Prostate gland (tissue), 2 donors: ENCODE data around the gene CRYBA2. TPM values are rescaled to one million over a fixed set of nuclear protein-coding genes. Genes with fewer than 3 reads are reported as not detected.

Source experiments
- DNase-seq: peaks from one replicate; pipeline ENCODE4 v3.0.0-alpha.2; 2019; ENCODE audit warnings: low spot score
- H3K27ac ChIP-seq, 2 donors: fragments of 200-600 bp; sonication (generic); 2 replicates each; pipeline ENCODE4 v1.5.1; 2017 to 2019
- H3K27me3 ChIP-seq: fragments of 200-600 bp; sonication (generic); replicated peaks from 2 replicates; pipeline ENCODE4 v1.5.1; 2019; ENCODE audit not compliant: insufficient read depth
- H3K36me3 ChIP-seq, 2 donors: fragments of 200-600 bp; sonication (generic); 1 replicate in 1 of 2; 2 replicates in 1 of 2; pipeline versions ENCODE4 v1.5.1 to v1.8.1; 2017 to 2019
- H3K4me1 ChIP-seq: fragments of 200-600 bp; sonication (generic); replicated peaks from 2 replicates; pipeline ENCODE4 v1.5.1; 2019
- H3K4me3 ChIP-seq, 2 donors: fragments of 200-600 bp; sonication (generic); 2 replicates each; pipeline ENCODE4 v1.5.1; 2017 to 2019
- H3K9me3 ChIP-seq: fragments of 200-600 bp; sonication (generic); 2 replicates; pipeline ENCODE4 v1.5.1; 2017
- POLR2A ChIP-seq: fragments of 450-650 bp; IDR thresholded peaks from one replicate; pipeline ENCODE4 v1.6.1; 2016; ENCODE audit warnings: antibody characterized with exemption, mild to moderate bottlenecking
- POLR2AphosphoS5 ChIP-seq: sonication (generic); formaldehyde crosslinking; IDR thresholded peaks from one replicate; pipeline ENCODE4 v1.6.1; 2017; ENCODE audit warnings: antibody characterized with exemption
- WGBS: methylation state at CpG from one replicate; pipeline ENCODE4 v1.1.5; 2018; 5-methylcytosine and 5-hydroxymethylcytosine counted together
- intact Hi-C: fragments of 100-400 bp; cut with DNase I; formaldehyde crosslinking; loops from one replicate; pipeline ENCODE4 v1.14.2; 2022
- total RNA-seq, 2 donors: library from RNA; depleted of rRNA; stranded (reverse); fragments of >200 nt; gene quantifications; one replicate each; pipeline ENCODE4 v1.1.0, GENCODE V29; 2016
- TF ChIP-seq, protein P1 (sequence below), 4 experiments: fragments of 200-600 bp in 2 of 4; fragments of 450-650 bp in 2 of 4; sonication (generic) in 2 of 4; IDR thresholded peaks; 1 replicate in 3 of 4; 2 replicates in 1 of 4; pipeline ENCODE4 v1.5.1; 2016 to 2019; ENCODE audit warnings: antibody characterized with exemption in 4 of 4, mild to moderate bottlenecking in 2 of 4, moderate library complexity in 2 of 4

The CRYBA2 gene
- total RNA-seq, 2 donors from 2014 or later: 3.0 TPM; not detected in 1

DNA sequence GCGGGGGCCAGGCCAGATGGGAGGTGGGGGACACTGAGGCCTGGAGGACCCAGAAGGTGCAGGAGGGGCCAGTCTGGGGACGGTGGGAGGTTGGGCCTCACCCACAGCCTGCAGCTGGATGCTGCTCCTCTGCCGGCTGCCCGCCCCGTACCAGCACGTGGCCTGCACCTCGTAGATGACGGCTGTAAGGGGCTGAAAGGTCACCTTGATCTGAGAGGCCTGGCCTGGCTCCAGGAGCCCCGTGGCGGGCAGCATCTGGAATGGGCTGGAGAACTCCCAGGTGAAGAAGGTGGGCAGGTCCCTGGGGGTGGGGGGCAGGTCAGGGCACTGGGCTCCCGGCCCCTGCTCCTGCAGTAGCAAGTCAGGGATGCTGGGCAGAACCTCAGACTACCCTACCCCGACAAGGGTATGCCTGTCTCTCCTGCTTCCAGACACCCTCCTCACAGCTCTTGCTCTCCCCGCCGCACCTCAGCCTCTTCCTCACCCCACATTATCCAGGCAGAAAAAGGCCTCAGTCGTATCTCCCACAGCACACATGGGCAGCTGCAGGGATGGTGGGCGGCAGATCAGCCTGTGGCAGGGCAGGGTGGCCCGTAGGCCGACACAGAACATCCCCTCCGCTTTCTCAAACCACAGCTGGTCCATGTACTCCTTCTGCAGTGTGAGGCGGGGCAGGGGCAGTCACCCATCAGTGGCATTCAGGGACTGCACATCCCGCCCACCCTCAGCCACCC, 38.0 kb upstream of the CRYBA2 start:
- no peak for DNase-seq
- Histone ChIP-seq H3K4me1 (no peaks in the 10 kb centered on the region), H3K4me3 (no peak overlapping the region), H3K27ac (no peak overlapping the region), H3K9me3 (no peaks in the 10 kb centered on the region), H3K36me3 (no peaks in the 10 kb centered on the region), H3K27me3 (no peaks in the 10 kb centered on the region)
- TF ChIP-seq POLR2AphosphoS5 (no peak), POLR2A (no peak)
- TF ChIP-seq, protein P1, sequence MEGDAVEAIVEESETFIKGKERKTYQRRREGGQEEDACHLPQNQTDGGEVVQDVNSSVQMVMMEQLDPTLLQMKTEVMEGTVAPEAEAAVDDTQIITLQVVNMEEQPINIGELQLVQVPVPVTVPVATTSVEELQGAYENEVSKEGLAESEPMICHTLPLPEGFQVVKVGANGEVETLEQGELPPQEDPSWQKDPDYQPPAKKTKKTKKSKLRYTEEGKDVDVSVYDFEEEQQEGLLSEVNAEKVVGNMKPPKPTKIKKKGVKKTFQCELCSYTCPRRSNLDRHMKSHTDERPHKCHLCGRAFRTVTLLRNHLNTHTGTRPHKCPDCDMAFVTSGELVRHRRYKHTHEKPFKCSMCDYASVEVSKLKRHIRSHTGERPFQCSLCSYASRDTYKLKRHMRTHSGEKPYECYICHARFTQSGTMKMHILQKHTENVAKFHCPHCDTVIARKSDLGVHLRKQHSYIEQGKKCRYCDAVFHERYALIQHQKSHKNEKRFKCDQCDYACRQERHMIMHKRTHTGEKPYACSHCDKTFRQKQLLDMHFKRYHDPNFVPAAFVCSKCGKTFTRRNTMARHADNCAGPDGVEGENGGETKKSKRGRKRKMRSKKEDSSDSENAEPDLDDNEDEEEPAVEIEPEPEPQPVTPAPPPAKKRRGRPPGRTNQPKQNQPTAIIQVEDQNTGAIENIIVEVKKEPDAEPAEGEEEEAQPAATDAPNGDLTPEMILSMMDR (IDR thresholded peaks at IDR 0.05): no peak
- WGBS: 73% methylated on average over 20 of the region's 21 CpGs
- intact Hi-C loops: no loop called here

DNA sequence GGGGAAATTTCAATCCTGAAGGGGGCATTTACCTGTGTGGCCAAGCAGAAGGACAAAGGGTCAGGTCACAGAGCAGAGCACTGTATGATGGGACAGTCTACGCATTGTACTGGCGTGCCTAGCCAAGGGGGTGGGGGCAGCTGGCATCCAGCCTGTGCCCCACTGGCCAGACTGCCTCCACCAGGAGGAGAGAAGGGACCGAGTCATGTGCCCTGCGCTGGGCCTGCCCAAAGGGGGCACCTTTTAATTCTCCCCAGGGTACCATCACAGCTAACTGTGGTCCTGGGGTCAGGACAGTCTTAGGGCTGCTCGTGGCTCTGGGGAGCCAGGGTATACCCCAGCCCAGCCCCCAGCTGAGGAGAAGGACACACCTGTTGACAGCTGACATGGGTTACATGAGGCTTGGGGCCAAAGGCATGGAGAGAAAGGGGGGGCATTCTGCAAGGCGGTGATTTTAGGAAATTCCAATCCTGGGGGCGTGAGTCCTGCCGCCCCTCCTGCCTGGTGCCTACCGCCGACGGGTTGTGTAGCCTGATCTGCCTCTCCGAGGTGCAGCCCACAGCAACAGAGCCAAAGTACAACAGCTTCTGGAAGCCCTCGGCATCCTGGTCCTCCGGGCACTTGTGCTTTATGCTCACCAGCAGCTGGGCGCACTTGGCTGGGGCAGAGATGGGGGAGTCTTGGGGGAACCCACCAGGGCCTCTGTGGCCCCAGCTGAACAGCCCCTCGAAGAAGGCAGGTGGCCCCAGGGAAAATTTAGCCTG, 37.1 kb upstream of the CRYBA2 start:
- intact Hi-C loops: no loop called here
- H3K4me1 ChIP-seq: no peaks in the 10 kb centered on the region
- no peak for DNase-seq
- H3K4me3 ChIP-seq: no peak overlapping the region
- 76% methylated on average over 16 of the region's 16 CpGs for WGBS
- TF ChIP-seq POLR2AphosphoS5: no peak
- H3K27me3 ChIP-seq: no peaks in the 10 kb centered on the region
- no peaks in the 10 kb centered on the region for H3K36me3 ChIP-seq
- no peak overlapping the region for H3K27ac ChIP-seq
- no peaks in the 10 kb centered on the region for H3K9me3 ChIP-seq

DNA sequence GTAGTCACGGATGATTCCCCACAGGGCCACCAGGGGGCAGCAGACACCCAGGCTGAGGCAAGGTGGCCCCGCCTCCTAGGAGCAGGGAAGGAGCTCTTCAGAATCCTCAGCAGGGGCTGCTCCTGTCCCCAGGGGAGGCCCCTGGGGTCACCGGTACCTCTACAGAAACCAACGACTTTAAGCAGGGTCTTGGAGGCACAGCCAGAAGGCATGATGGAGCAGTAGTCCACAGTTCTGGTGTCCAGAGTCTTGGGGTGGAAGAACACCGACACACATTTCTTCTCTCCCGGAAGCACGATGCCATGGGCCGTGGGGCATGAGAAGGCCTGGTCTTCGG, 36.6 kb upstream of the CRYBA2 start:
- Histone ChIP-seq H3K9me3 (no peaks in the 10 kb centered on the region), H3K36me3 (no peaks in the 10 kb centered on the region), H3K4me1 (no peaks in the 10 kb centered on the region), H3K27me3 (no peaks in the 10 kb centered on the region), H3K4me3 (no peak overlapping the region), H3K27ac (no peak overlapping the region)
- WGBS: 45% methylated on average over 9 of the region's 9 CpGs
- DNase-seq: peak; percentile 77
- intact Hi-C loops: no loop called here
- TF ChIP-seq POLR2AphosphoS5: peak; percentile 39
- no peak for TF ChIP-seq POLR2A
- TF ChIP-seq, protein P1 (IDR thresholded peaks at IDR 0.05): peak; percentile 88 to 95 (median 92)

DNA sequence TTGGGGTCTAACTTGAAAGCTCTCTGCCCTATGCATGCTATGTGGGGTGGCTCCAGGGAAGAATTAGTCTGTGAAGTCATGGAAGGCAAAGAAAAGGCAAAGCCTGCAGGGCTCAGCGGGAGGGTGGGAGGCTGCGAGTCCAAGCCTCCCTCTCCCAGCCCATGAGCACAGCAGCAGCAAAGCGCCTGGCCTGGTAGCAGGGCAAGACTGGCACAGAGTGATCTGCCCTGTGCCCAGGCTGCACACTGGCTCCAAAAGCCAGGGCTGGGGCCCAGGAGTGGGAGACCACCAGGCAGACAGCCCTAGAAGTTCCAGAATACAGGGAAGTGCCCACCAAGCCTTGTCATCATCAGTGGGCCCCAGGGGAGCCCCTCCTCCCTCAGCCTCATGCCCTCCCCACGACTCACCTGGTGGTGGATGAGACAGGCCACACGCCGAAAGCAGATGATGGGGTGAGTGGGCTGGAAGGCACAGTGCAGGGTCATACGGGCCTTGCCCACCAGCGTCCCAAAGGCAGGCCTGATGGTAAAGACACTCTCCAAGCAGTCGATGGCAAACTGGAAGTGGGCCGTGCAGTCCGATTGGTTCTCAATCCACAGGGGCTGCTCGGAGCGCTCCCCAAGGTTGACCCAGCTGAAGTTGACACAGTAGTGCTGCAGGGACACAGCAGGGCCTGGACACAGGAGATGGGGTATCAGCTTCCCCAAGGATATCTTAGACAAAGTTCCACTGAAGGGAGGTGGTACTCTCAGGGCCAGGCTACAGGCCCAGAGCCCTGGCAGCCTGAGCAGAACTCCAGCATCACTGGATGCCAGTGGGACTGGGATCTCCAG, 36.0 kb upstream of the CRYBA2 start:
- Histone ChIP-seq H3K4me1 (no peaks in the 10 kb centered on the region), H3K9me3 (no peaks in the 10 kb centered on the region), H3K36me3 (no peaks in the 10 kb centered on the region), H3K27ac (no peak overlapping the region), H3K27me3 (no peaks in the 10 kb centered on the region), H3K4me3 (no peak overlapping the region)
- 81% methylated on average over 12 of the region's 13 CpGs for WGBS
- intact Hi-C loops: no loop called here
- no peak for TF ChIP-seq POLR2AphosphoS5
- TF ChIP-seq POLR2A: no peak
- TF ChIP-seq, protein P1 (IDR thresholded peaks at IDR 0.05): no peak
- DNase-seq: no peak

DNA sequence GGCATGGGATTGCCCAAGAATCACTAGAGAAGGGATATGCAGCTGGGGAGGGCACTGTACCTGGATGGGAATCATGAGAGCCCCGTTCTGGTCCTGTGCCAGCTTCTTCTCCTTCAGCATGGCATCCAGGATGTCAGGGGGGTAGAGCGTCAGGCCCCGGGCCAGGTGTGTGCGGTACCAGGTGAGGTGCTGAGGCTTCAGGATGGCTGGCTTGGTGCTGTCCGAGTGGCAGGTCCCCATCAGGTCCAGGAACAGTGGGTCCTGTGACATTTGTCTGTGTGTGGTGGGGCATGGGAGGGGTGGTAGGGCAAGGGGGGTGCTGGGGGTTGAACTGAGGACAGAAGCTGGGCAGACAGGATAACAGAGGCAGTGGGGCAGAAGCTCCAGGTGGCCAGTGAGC, 34.9 kb upstream of the CRYBA2 start:
- TF ChIP-seq, protein P1 (IDR thresholded peaks at IDR 0.05): no peak
- TF ChIP-seq POLR2A (no peak), POLR2AphosphoS5 (no peak)
- DNase-seq: no peak
- Histone ChIP-seq H3K4me3 (no peak overlapping the region), H3K27me3 (no peaks in the 10 kb centered on the region), H3K4me1 (no peaks in the 10 kb centered on the region), H3K9me3 (no peaks in the 10 kb centered on the region), H3K36me3 (no peaks in the 10 kb centered on the region), H3K27ac (no peak overlapping the region)
- intact Hi-C loops: no loop called here
- WGBS: 78% methylated on average over 5 of the region's 5 CpGs
